HFF-Myc (cell line): ENCODE measurements around the gene PC.

Experiments used
- DNase-seq: peaks from one replicate; pipeline ENCODE4 v3.0.0-alpha.2; 2011; ENCODE audit warnings: low read depth; ENCODE audit errors: extremely low read depth
- H3K4me3 ChIP-seq: replicated peaks from 2 replicates; pipeline ENCODE4 v1.5.1; 2011; ENCODE audit warnings: low read depth, mild to moderate bottlenecking, control low read depth, low read length
- CTCF ChIP-seq: IDR thresholded peaks from 2 replicates; pipeline ENCODE4 v1.5.1; 2012; ENCODE audit warnings: mild to moderate bottlenecking, low read depth, low read length, control low read depth; ENCODE audit errors: missing control alignments

PC gene

GRCh38 chr11:66881927-66882452 is 76.2 kb downstream of the PC start:
- TF ChIP-seq CTCF, result no peak
- no peak overlapping the region for H3K4me3 ChIP-seq
- no peak for DNase-seq

GRCh38 chr11:66881451-66881835 is 76.7 kb downstream of the PC start:
- no peak overlapping the region for H3K4me3 ChIP-seq
- TF ChIP-seq CTCF, result no peak
- no peak for DNase-seq

GRCh38 chr11:66880496-66881450 is 77.4 kb downstream of the PC start:
- no peak for DNase-seq
- no peak overlapping the region for H3K4me3 ChIP-seq
- TF ChIP-seq CTCF, result no peak

- TF ChIP-seq CTCF, result no peak
- DNase-seq, result no peak
- no peak overlapping the region for H3K4me3 ChIP-seq
Measured at GRCh38 chr11:66879999-66880398, 78.2 kb downstream of the PC start.

GRCh38 chr11:66879583-66879982 is 78.6 kb downstream of the PC start:
- TF ChIP-seq CTCF, result no peak
- H3K4me3 ChIP-seq, result no peak overlapping the region
- no peak for DNase-seq

GRCh38 chr11:66879000-66879399 is 79.2 kb downstream of the PC start:
- H3K4me3 ChIP-seq, result no peak overlapping the region
- no peak for DNase-seq
- no peak for TF ChIP-seq CTCF
